ENCODE measurements around the gene TMEM171.

TMEM171 gene

GRCh38 chr5:73154208-73155006 lies 34.0 kb downstream of the TMEM171 start:
- TF ChIP-seq, protein P1, sequence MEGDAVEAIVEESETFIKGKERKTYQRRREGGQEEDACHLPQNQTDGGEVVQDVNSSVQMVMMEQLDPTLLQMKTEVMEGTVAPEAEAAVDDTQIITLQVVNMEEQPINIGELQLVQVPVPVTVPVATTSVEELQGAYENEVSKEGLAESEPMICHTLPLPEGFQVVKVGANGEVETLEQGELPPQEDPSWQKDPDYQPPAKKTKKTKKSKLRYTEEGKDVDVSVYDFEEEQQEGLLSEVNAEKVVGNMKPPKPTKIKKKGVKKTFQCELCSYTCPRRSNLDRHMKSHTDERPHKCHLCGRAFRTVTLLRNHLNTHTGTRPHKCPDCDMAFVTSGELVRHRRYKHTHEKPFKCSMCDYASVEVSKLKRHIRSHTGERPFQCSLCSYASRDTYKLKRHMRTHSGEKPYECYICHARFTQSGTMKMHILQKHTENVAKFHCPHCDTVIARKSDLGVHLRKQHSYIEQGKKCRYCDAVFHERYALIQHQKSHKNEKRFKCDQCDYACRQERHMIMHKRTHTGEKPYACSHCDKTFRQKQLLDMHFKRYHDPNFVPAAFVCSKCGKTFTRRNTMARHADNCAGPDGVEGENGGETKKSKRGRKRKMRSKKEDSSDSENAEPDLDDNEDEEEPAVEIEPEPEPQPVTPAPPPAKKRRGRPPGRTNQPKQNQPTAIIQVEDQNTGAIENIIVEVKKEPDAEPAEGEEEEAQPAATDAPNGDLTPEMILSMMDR (IDR thresholded peaks at IDR 0.05; ENCODE audit: insufficient read depth, low read depth, low read length, missing control alignments): no peak
- DNase-seq (ENCODE audit: low read depth): no peak
- H3K4me3 ChIP-seq (ENCODE audit: low read depth, low read length): no peak overlapping the region

GRCh38 chr5:73155271-73156222 lies 35.2 kb downstream of the TMEM171 start:
- no peak overlapping the region for H3K4me3 ChIP-seq (ENCODE audit: low read depth, low read length)
- TF ChIP-seq, protein P1 (IDR thresholded peaks at IDR 0.05; ENCODE audit: insufficient read depth, low read depth, low read length, missing control alignments): no peak
- no peak for DNase-seq (ENCODE audit: low read depth)

DNA sequence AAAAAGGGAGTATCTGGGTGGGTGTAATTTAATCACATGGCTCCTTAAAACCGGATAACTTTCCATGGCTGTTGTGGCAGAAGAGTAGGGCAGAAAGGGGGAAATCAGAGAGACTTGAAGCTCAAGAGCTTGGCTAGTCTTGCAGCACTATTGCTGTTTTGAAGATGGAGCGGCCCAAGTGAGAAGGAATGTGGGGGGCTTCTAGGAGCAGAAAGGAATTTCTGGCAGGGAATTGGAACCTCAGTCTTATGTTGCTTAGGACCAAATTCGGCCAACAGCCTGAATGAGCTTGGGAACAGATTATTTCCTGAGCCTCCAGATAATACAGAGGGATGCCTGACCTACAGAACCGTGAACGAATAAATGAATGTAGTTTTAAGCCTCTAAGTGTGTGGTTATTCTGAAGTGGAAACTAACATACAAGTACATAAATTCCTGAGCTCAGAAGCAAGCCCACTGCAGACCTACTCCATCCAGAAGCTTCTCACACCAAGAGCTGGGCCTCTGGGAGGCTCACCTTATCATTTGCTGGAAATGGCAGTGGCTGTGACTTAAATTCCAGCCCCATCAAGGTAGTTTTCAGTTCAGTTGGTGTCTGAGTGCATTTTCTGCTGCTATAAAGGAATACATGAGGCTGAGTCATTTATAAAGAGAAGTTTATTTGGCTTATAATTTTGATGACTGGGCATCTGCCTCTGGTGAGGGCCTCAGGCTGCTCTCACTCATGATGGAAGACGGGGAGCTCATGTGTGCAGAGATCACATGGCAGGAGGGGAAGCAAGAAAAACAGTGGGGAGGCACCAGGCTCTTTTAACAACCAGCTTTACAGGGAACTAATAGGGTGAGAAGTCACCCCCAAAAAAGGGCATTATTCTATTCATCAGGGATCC lies 37.3 kb downstream of the TMEM171 start:
- no peak for DNase-seq (ENCODE audit: low read depth)
- TF ChIP-seq, protein P1 (IDR thresholded peaks at IDR 0.05; ENCODE audit: insufficient read depth, low read depth, low read length, missing control alignments): no peak
- H3K4me3 ChIP-seq (ENCODE audit: low read depth, low read length): no peak overlapping the region

DNA sequence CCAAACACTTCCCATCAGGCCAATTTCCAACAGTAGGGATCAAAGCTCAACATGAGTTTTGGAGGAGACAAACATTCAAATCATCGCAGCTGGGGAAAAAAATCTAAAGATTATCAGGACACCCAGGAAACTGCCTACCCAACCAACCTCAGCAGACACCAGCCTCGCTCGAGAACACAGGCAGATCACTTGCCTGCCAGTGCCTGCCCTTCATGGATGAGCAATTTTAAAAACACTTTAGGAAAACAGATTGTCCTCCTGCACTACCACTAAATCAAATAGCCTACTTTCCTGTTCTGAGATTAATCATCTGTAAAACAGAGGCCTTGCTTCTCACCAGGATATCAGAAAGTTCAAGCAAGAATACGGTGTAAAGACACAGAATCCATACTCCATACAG lies 37.9 kb downstream of the TMEM171 start:
- DNase-seq (ENCODE audit: low read depth): no peak
- TF ChIP-seq, protein P1 (IDR thresholded peaks at IDR 0.05; ENCODE audit: insufficient read depth, low read depth, low read length, missing control alignments): no peak
- no peak overlapping the region for H3K4me3 ChIP-seq (ENCODE audit: low read depth, low read length)

GRCh38 chr5:73160239-73160671 lies 39.9 kb downstream of the TMEM171 start:
- DNase-seq (ENCODE audit: low read depth): peak; percentile 73
- TF ChIP-seq, protein P1 (IDR thresholded peaks at IDR 0.05; ENCODE audit: insufficient read depth, low read depth, low read length, missing control alignments): no peak
- no peak overlapping the region for H3K4me3 ChIP-seq (ENCODE audit: low read depth, low read length)

GRCh38 chr5:73170522-73170921 lies 50.1 kb downstream of the TMEM171 start:
- TF ChIP-seq, protein P1 (IDR thresholded peaks at IDR 0.05; ENCODE audit: insufficient read depth, low read depth, low read length, missing control alignments): peak; percentile 55
- DNase-seq (ENCODE audit: low read depth): peak; percentile 44

More at GRCh38 chr5:73170522-73170921, 50.1 kb downstream of the TMEM171 start:
- H3K4me3 ChIP-seq (ENCODE audit: low read depth, low read length): no peak overlapping the region
